Ishikawa (cell line): ENCODE results near the gene CFAP43.

Experiments used
- CEBPB ChIP-seq: IDR thresholded peaks from 2 replicates; pipeline ENCODE4 v1.6.1; 2012
- CREB1 ChIP-seq: IDR thresholded peaks from 2 replicates; pipeline ENCODE4 v1.6.1; 2012; ENCODE audit warnings: low read depth
- EGR1 ChIP-seq: IDR thresholded peaks from 2 replicates; pipeline ENCODE4 v1.6.1; 2012
- EP300 ChIP-seq: IDR thresholded peaks from 2 replicates; pipeline ENCODE4 v1.6.1; 2012; ENCODE audit warnings: borderline replicate concordance
- FOXM1 ChIP-seq: IDR thresholded peaks from 2 replicates; pipeline ENCODE4 v1.6.1; 2012; ENCODE audit warnings: low read depth, borderline replicate concordance
- NFIC ChIP-seq: IDR thresholded peaks from 2 replicates; pipeline ENCODE4 v1.6.1; 2012
- RAD21 ChIP-seq: IDR thresholded peaks from 2 replicates; pipeline ENCODE4 v1.6.1; 2012; ENCODE audit warnings: low read depth
- TAF1 ChIP-seq: IDR thresholded peaks from 2 replicates; pipeline ENCODE4 v1.6.1; 2012; ENCODE audit warnings: low read depth, mild to moderate bottlenecking
- TCF12 ChIP-seq: IDR thresholded peaks from 2 replicates; pipeline ENCODE4 v1.6.1; 2012; ENCODE audit warnings: low read depth
- TEAD4 ChIP-seq: IDR thresholded peaks from 2 replicates; pipeline ENCODE4 v1.6.1; 2012
- YY1 ChIP-seq: IDR thresholded peaks from 2 replicates; pipeline ENCODE4 v1.6.1; 2012; ENCODE audit warnings: low read depth
- ZBTB7A ChIP-seq: IDR thresholded peaks from 2 replicates; pipeline ENCODE4 v1.6.1; 2012; ENCODE audit warnings: low read depth
- TF ChIP-seq, protein P1 (sequence below): IDR thresholded peaks from 2 replicates; pipeline ENCODE4 v1.6.1; 2012
- TF ChIP-seq, protein P2 (sequence below): IDR thresholded peaks from 2 replicates; pipeline ENCODE4 v1.6.1; 2012
- TF ChIP-seq, protein P3 (sequence below): IDR thresholded peaks from 2 replicates; pipeline ENCODE4 v1.6.1; 2012; ENCODE audit warnings: low read depth, mild to moderate bottlenecking

The CFAP43 gene

DNA sequence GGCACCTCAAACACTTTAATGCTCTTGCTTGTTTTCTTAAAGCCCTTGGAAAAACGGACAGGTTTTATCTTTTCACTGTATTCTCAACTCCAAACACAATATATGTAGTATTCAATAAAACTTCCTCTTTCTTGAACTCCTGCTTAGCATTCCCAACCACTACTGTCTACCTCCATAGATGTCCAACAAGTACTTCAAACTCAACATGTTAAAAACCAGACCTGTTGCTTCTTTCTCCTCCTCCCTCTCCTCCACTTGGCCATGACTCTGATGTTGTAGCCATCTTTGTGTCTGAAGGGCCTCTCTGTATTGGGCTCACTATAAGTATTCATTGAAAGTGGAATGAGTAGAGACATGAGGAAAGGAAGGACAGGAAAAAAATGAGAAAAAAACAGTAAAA, 130.3 kb downstream of the CFAP43 start:
- TF ChIP-seq TAF1 (no peak), TEAD4 (no peak), YY1 (no peak), EP300 (no peak), CREB1 (no peak), TCF12 (no peak), ZBTB7A (no peak)

DNA sequence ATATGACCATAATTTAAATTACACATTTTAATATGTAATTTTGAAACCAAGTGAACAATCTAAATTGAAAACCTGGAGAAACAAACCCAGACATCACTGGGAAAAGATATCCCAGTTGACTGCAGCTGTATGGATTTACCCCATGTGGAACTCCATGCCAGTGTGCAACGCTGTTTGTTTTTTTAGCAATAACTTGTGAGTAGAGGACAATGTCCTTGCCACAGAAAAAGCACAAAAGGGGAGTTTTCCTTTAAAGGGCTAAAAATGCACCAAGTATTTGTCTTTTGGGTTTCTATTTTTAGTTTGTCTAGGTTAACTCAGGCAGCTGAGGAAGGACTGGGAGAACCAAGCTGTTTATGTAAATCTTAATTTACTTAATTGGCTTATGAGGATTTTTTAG, 131.4 kb downstream of the CFAP43 start:
- TF ChIP-seq RAD21 (no peak), TAF1 (no peak), YY1 (no peak), TEAD4 (no peak), NFIC (no peak)
- TF ChIP-seq, protein P1, sequence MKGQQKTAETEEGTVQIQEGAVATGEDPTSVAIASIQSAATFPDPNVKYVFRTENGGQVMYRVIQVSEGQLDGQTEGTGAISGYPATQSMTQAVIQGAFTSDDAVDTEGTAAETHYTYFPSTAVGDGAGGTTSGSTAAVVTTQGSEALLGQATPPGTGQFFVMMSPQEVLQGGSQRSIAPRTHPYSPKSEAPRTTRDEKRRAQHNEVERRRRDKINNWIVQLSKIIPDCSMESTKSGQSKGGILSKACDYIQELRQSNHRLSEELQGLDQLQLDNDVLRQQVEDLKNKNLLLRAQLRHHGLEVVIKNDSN = no peak

DNA sequence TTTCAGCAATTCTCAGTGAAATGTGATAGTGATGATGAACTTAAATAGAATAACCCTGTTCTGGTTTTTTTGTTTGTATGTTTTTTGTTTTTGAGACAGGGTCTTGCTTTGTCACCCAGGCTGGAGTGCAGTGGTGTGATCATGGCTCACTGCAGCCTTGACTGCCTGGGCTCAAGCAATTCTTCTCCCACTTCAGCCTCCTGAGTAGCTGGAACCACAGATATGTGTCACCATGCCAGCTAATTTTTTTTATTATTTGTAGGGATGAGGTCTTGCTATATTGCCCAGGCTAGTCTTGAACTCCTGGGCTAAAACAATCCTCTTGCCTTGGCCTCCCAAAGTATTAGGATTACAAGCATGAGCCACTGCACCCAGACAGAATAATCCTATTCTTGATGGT, 132.2 kb downstream of the CFAP43 start:
- TF ChIP-seq CREB1 (no peak), CEBPB (no peak), TCF12 (no peak), EGR1 (no peak)

DNA sequence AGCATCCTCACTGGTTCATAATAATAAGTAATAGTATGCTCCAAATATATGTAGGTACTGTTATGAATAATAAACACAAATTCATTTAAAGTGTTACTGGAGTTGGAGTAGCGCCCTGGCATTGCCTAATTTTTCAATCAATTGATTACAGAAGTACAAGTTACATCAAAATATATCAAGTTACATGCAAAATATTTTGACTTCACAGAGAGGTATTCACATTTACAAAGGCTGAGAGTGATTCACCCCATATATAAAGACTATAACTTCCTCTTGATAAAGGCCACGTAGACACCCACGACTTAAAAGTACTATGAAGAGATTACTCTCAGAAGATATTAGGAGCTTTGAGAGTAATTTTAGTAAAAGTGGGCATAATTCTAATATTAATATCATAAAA, 132.9 kb downstream of the CFAP43 start:
- TF ChIP-seq TAF1 (no peak), RAD21 (no peak), FOXM1 (no peak), TCF12 (no peak), CEBPB (no peak), EP300 (no peak), EGR1 (no peak), YY1 (no peak)
- TF ChIP-seq, protein P2, sequence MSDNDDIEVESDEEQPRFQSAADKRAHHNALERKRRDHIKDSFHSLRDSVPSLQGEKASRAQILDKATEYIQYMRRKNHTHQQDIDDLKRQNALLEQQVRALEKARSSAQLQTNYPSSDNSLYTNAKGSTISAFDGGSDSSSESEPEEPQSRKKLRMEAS = no peak
- TF ChIP-seq, protein P3, sequence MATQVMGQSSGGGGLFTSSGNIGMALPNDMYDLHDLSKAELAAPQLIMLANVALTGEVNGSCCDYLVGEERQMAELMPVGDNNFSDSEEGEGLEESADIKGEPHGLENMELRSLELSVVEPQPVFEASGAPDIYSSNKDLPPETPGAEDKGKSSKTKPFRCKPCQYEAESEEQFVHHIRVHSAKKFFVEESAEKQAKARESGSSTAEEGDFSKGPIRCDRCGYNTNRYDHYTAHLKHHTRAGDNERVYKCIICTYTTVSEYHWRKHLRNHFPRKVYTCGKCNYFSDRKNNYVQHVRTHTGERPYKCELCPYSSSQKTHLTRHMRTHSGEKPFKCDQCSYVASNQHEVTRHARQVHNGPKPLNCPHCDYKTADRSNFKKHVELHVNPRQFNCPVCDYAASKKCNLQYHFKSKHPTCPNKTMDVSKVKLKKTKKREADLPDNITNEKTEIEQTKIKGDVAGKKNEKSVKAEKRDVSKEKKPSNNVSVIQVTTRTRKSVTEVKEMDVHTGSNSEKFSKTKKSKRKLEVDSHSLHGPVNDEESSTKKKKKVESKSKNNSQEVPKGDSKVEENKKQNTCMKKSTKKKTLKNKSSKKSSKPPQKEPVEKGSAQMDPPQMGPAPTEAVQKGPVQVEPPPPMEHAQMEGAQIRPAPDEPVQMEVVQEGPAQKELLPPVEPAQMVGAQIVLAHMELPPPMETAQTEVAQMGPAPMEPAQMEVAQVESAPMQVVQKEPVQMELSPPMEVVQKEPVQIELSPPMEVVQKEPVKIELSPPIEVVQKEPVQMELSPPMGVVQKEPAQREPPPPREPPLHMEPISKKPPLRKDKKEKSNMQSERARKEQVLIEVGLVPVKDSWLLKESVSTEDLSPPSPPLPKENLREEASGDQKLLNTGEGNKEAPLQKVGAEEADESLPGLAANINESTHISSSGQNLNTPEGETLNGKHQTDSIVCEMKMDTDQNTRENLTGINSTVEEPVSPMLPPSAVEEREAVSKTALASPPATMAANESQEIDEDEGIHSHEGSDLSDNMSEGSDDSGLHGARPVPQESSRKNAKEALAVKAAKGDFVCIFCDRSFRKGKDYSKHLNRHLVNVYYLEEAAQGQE = no peak

DNA sequence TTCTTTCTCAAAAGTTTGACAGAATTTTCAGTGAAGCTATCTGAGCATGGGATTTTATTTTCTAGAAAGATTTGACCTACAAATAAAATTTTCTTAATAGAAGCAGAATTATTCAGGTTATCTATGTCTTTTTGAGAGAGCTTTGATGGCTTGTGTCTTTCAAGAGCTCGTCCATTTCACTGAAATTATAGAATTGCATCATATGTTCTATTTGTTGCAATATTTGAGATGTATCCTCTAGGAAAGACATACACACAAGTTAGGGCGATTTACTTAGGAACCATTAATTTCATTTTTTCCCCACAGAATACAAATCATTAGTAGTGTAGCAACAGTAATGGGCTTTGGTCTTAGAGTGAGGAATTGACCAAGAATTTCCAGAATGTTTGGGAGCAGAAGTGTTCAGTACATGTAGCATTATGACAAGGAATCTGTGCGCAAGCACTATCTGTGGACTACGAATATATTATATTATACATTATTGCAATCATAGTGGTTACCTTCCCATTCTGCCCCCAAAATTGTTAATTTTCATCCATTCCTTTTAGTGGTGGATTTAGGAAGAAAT, 133.7 kb downstream of the CFAP43 start:
- TF ChIP-seq NFIC (no peak), CEBPB (no peak), EP300 (no peak), TCF12 (no peak), FOXM1 (no peak), YY1 (no peak), TEAD4 (no peak), ZBTB7A (no peak), RAD21 (no peak), EGR1 (no peak), CREB1 (no peak)
- TF ChIP-seq, protein P3 = no peak
- TF ChIP-seq, protein P2 = no peak
- TF ChIP-seq, protein P1 = no peak

DNA sequence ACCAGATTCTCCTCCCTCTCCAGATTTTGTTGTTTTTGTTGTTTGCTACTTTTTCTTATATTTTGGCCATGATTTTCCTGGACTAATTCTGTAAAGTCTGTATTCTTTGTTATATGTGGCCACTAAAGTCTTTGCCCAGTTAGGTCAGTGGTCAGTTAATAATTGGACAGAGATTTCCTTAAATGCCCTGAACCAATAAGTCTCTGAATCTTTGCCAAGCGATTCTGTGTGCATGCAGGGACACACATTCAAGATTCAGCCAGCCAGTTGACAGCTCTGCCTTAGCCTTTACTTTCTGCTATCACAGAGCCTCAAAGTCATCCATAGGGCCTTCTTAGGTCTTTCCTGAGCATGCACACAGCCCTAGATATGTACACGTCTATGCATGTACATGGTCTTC, 135.5 kb downstream of the CFAP43 start:
- TF ChIP-seq, protein P2 = no peak

DNA sequence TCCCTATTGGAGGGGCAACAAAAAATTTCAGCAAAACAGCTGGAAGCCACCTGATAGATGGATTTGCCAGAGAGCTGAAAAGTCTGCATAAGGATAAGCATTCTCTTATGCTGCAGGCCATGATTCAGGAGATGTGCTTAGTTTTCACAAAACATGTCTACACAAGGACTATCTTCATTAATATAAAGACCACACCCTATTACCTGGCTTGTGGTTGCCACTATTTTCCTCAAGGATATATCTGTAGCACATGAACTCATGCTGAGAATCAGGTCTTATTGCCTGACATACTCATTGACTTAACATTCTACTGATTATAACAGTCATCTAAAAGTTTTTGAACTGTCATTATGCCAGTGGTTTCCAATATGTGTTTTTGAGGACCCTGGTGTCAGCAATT, 139.4 kb downstream of the CFAP43 start:
- TF ChIP-seq TAF1 = no peak
- TF ChIP-seq, protein P3 = no peak
- no peak for TF ChIP-seq RAD21
- TF ChIP-seq YY1 = no peak
- no peak for TF ChIP-seq TCF12
- no peak for TF ChIP-seq FOXM1
- no peak for TF ChIP-seq NFIC
- TF ChIP-seq EP300 = no peak
- TF ChIP-seq, protein P2 = no peak
- TF ChIP-seq, protein P1 = no peak
- TF ChIP-seq TEAD4 = no peak
- TF ChIP-seq ZBTB7A = no peak
- TF ChIP-seq CEBPB = no peak
- TF ChIP-seq CREB1 = no peak
- TF ChIP-seq EGR1 = no peak
